Activated CD4-positive, alpha-beta T cell treated with anti-CD3 and anti-CD28 coated beads, Interleukin-2, amount 10 ng/mL, durations not matched to agents 7 days and 5 days (primary cell): ENCODE data around the gene ALKBH4. TPM values are rescaled to one million over a fixed set of nuclear protein-coding genes. Genes with fewer than 3 reads are reported as not detected.

Experiments used
- CTCF ChIA-PET: fragments of 350-600 bp; sonication (Branson Sonifier 250); formaldehyde crosslinking; loops from one replicate; lab custom pipeline; 2021; ENCODE audit warnings: antibody characterized with exemption; lab: Charles Lee
- POLR2A ChIA-PET: fragments of 350-600 bp; sonication (Branson Sonifier 250); formaldehyde crosslinking; loops from one replicate; lab custom pipeline; 2021; ENCODE audit warnings: antibody characterized with exemption; lab: Charles Lee
- DNase-seq: peaks from one replicate; pipeline ENCODE4 v3.0.0-alpha.2; 2020
- H3K27ac Mint-ChIP-seq: one replicate; pipeline ENCODE4 v1.8.0; 2021; ENCODE audit warnings: mild to moderate bottlenecking, moderate library complexity, mixed read lengths
- H3K27me3 Mint-ChIP-seq: one replicate; pipeline ENCODE4 v1.8.0; 2021; ENCODE audit warnings: mixed read lengths
- H3K36me3 Mint-ChIP-seq: one replicate; pipeline ENCODE4 v1.8.0; 2021; ENCODE audit warnings: low read depth, mixed read lengths
- H3K4me1 Mint-ChIP-seq: one replicate; pipeline ENCODE4 v1.8.0; 2021; ENCODE audit warnings: mixed read lengths
- H3K4me3 Mint-ChIP-seq: one replicate; pipeline ENCODE4 v1.8.0; 2021; ENCODE audit warnings: mild to moderate bottlenecking, moderate library complexity, mixed read lengths
- H3K9me3 Mint-ChIP-seq: one replicate; pipeline ENCODE4 v1.8.0; 2021; ENCODE audit warnings: mixed read lengths
- total RNA-seq, 2 experiments: library from RNA; stranded (reverse); gene quantifications; one replicate each; pipeline ENCODE4 v1.2.3, GENCODE V29; 2021

ALKBH4 gene
- total RNA-seq, 2 experiments from 2014 or later: 10.5 to 12.9 TPM

- CTCF ChIA-PET: interaction anchor here (0.6 to 3.6 kb wide), 9 partner anchors 9 to 130 kb away, joined by 3 to 20 read pairs (median 7); partner anchors contain the start of genes ALKBH4, LRWD1 and ORAI2
- H3K36me3 Mint-ChIP-seq: peaks cover 61% of the 10 kb centered on the region
- no peaks in the 10 kb centered on the region for H3K9me3 Mint-ChIP-seq
- H3K4me3 Mint-ChIP-seq: peak overlapping the region; percentile 81
- DNase-seq: peak; percentile 80
- peak overlapping the region; percentile 100 for H3K27ac Mint-ChIP-seq
- peaks cover 80% of the 10 kb centered on the region for H3K4me1 Mint-ChIP-seq
- POLR2A ChIA-PET: interaction anchor here (0.6 to 2.0 kb wide), 3 partner anchors 9 to 11 kb away, joined by 5 to 10 read pairs (median 5); no protein-coding TSS in a partner anchor
- no peaks in the 10 kb centered on the region for H3K27me3 Mint-ChIP-seq
These were observed 38.9 kb downstream of the ALKBH4 start for GRCh38 chr7:102425639-102426267.

DNA sequence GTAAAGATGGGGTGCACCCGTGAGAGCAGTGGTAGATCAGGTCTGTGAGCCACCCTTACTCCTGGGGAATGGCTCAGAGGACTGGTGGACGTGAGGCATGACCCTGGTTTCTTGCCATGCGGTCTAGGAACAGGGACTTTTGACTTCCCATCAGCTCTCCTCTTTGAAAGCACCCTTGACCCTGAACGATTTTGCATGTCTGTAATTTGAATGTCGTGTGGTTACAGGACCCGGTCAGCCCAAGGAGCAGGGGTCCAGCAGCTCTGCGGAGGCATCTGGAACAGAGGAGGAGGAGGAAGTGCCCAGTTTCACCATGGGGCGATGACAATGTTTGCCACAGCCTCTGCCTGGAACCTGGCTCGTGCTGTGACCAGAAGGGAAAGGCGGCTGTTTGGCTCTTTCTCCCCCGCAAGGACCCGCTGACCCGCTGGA, 39.9 kb downstream of the ALKBH4 start:
- H3K4me1 Mint-ChIP-seq: peaks cover 80% of the 10 kb centered on the region
- peak overlapping the region; percentile 100 for H3K27ac Mint-ChIP-seq
- no peaks in the 10 kb centered on the region for H3K27me3 Mint-ChIP-seq

GRCh38 chr7:102424129-102424551, 40.5 kb downstream of the ALKBH4 start:
- H3K27ac Mint-ChIP-seq: peak overlapping the region; percentile 100
- peaks cover 66% of the 10 kb centered on the region for H3K36me3 Mint-ChIP-seq
- peaks cover 78% of the 10 kb centered on the region for H3K4me1 Mint-ChIP-seq
- no peaks in the 10 kb centered on the region for H3K9me3 Mint-ChIP-seq
- POLR2A ChIA-PET: no interaction called here
- H3K27me3 Mint-ChIP-seq: no peaks in the 10 kb centered on the region
- CTCF ChIA-PET: interaction anchor here (1.1 to 3.0 kb wide), 2 partner anchors 8 to 10 kb away, joined by 3 to 9 read pairs; partner anchors contain the start of gene ORAI2
- no peak for DNase-seq
- no peak overlapping the region for H3K4me3 Mint-ChIP-seq

More for the DNA sequence above, 39.9 kb downstream of the ALKBH4 start:
- peak overlapping the region; percentile 81 for H3K4me3 Mint-ChIP-seq
- peaks cover 68% of the 10 kb centered on the region for H3K36me3 Mint-ChIP-seq
- H3K9me3 Mint-ChIP-seq: no peaks in the 10 kb centered on the region
- ChIA-PET CTCF (interaction anchor here (1.1 to 3.0 kb wide), 2 partner anchors 9 to 10 kb away, joined by 3 to 9 read pairs; partner anchors contain the start of gene ORAI2), POLR2A (no interaction called here)
- DNase-seq: no peak

DNA sequence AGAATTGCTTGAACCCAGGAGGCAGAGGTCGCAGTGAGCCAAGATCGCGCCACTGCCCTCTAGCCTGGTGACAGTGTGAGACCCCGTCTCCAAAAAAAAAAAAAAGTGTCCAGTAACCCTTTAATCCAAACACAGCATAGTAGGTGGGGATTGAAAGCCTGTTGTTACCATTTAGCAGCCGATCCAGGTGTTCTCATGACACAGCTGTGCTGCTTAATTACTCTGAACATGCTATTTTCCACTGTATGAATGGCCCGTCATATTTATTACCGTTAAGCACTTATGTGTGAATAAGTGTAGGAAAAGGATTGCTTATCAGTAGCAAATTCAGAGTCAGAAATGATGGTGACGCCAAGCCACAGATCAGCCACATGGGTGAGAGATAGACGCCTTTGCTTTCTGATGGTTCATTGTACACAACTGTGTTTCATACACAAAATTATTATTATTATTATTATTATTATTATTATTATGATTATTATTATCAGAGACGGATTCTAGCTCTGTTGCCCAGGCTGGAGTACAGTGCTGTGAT, 42.9 kb downstream of the ALKBH4 start:
- peaks cover 78% of the 10 kb centered on the region for H3K4me1 Mint-ChIP-seq

DNA sequence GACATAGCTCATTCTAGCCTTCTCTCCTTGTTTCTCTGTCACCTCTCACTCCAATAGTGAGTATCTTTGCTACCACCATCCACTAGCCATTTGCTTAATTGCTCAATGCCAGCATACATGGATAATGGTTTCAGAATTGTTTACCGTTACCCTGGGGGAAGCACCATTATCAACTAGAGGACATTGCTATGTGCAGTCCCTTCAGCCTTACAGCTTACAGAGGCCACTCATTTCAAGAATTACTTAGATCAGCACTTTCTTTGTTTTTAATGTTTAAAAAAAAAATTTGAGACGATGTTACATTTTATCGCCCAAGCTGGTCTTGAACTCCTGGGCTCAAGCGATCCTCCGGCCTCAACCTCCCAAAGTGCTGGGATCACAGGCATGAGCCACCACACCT, 46.1 kb downstream of the ALKBH4 start:
- no peaks in the 10 kb centered on the region for H3K9me3 Mint-ChIP-seq
- CTCF ChIA-PET: no interaction called here

More for the DNA sequence above, 42.9 kb downstream of the ALKBH4 start:
- peaks cover 70% of the 10 kb centered on the region for H3K36me3 Mint-ChIP-seq
- H3K27ac Mint-ChIP-seq: no peak overlapping the region
- no peaks in the 10 kb centered on the region for H3K9me3 Mint-ChIP-seq
- no peak for DNase-seq
- ChIA-PET CTCF (interaction anchor here (0.6 kb wide), 1 partner anchor 9 kb away, joined by 6 read pairs; no protein-coding TSS in a partner anchor), POLR2A (no interaction called here)
- H3K4me3 Mint-ChIP-seq: no peak overlapping the region
- no peaks in the 10 kb centered on the region for H3K27me3 Mint-ChIP-seq

DNA sequence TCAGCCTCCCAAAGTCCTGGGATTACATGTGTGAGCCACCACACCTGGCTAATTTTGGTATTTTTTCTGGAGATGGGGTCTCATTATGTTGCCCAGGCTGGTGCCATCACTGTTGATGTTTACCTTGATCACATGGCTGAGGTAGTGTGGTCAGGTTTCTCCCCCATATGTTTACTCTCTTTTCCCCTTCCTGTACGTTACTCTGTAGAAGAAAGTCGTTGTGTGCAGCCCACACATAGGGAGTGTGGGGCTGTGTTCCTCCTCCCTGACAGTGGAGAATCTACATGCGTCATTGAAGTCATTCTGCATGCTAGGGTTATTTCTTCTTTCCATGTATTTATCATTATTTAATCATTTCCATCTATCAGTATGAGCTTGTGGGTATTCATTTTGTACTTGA, 47.6 kb downstream of the ALKBH4 start:
- peak overlapping the region; percentile 99 for H3K27ac Mint-ChIP-seq
- H3K27me3 Mint-ChIP-seq: no peaks in the 10 kb centered on the region
- H3K4me3 Mint-ChIP-seq: peak overlapping the region; percentile 23
- peaks cover 80% of the 10 kb centered on the region for H3K4me1 Mint-ChIP-seq
- H3K36me3 Mint-ChIP-seq: peaks cover 66% of the 10 kb centered on the region
- ChIA-PET CTCF (interaction anchor here (0.7 to 2.7 kb wide), 4 partner anchors 11 to 19 kb away, joined by 3 to 16 read pairs (median 6); partner anchors contain the start of gene ORAI2), POLR2A (interaction anchor here (0.6 kb wide), 2 partner anchors 8 to 19 kb away, joined by 3 to 5 read pairs; no protein-coding TSS in a partner anchor)
- DNase-seq: no peak
- H3K9me3 Mint-ChIP-seq: no peaks in the 10 kb centered on the region

More for the DNA sequence above, 46.1 kb downstream of the ALKBH4 start:
- no peak overlapping the region for H3K4me3 Mint-ChIP-seq
- peak overlapping the region; percentile 99 for H3K27ac Mint-ChIP-seq
- POLR2A ChIA-PET: no interaction called here
- DNase-seq: no peak
- H3K36me3 Mint-ChIP-seq: peaks cover 69% of the 10 kb centered on the region
- H3K4me1 Mint-ChIP-seq: peaks cover 78% of the 10 kb centered on the region
- H3K27me3 Mint-ChIP-seq: no peaks in the 10 kb centered on the region

DNA sequence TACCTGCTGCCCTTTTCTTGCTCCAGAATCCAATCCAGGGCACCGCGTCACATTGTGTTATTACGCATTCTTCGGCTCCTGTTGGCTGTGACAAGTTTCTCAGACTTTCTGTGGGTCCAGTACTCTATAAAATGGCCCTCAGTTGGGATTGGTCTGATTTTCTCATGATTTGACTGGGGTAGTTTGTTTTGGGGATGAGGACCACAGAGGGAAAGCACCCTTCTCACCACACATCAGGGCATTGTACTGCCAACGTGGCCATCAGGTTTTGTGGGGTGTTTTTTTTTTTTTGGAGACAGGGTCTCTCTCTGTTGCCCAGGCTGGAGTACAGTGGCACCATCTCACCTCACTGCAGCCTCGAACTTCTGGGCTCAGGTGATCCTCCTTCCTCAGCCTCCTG, 48.3 kb downstream of the ALKBH4 start:
- Mint-ChIP-seq H3K4me3 (peak overlapping the region; percentile 63), H3K4me1 (peaks cover 76% of the 10 kb centered on the region), H3K9me3 (no peaks in the 10 kb centered on the region), H3K27me3 (no peaks in the 10 kb centered on the region), H3K36me3 (peaks cover 67% of the 10 kb centered on the region), H3K27ac (peak overlapping the region; percentile 99)
- CTCF ChIA-PET: interaction anchor here (0.7 to 2.9 kb wide), 9 partner anchors 10 to 791 kb away, joined by 3 to 16 read pairs (median 6); partner anchors contain the start of gene ORAI2
- DNase-seq: no peak
- POLR2A ChIA-PET: interaction anchor here (1.4 to 1.9 kb wide), 2 partner anchors 10 to 17 kb away, joined by 6 to 10 read pairs; partner anchors contain the start of gene ORAI2

DNA sequence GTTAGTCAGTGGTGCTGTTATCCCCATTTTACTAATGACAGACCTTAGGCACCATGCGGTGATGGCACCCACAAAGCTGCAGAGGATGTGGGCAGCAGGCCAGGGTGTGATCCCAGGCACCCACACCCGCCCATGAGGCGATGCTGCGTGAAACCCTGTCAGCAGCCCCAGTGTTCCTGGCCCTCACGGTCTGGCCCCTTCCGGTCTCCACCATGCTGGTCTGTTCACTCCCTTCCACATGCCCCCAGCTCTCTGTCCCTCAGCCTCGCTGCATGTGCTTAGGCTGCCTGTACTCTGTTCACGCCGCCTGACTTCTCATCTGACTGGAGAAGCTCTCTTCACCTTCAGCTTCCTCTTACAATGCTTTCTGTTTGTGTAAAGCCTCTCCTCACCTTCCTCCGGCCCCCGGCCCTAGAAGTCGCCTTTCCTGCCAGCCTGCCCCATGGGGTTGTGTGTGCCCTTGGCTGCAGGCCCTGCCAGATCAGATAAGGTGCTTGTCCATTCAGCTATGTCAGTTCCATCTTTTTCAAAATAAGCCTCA, 48.9 kb downstream of the ALKBH4 start:
- Mint-ChIP-seq H3K4me1 (peaks cover 71% of the 10 kb centered on the region), H3K27ac (peak overlapping the region; percentile 99), H3K36me3 (peaks cover 66% of the 10 kb centered on the region), H3K4me3 (peak overlapping the region; percentile 63), H3K27me3 (no peaks in the 10 kb centered on the region), H3K9me3 (no peaks in the 10 kb centered on the region)
- ChIA-PET POLR2A (interaction anchor here (1.4 to 1.9 kb wide), 2 partner anchors 10 to 17 kb away, joined by 6 to 10 read pairs; partner anchors contain the start of gene ORAI2), CTCF (interaction anchor here (0.7 to 2.9 kb wide), 10 partner anchors 9 to 790 kb away, joined by 3 to 16 read pairs (median 6); partner anchors contain the start of gene ORAI2)
- DNase-seq: peak; percentile 75

DNA sequence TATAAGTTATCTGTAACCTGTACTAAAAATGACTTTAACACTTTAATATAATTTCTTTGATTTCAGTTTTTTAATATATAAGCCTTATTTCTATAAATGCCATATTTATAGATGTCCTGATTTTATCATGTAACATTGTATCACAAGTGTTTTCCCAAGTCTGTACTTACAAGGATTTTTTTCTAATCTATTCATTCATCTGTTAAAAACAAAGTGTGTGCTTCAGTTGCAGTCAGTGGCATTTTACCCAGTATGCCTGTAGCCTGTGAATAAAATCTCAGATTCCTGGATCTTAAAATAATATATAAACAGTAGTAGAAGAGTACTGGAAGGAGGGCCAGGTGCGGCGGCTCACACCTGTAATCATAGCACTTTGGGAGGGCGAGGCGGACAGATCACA, 51.1 kb downstream of the ALKBH4 start:
- Mint-ChIP-seq H3K4me3 (no peak overlapping the region), H3K9me3 (no peaks in the 10 kb centered on the region), H3K4me1 (peaks cover 59% of the 10 kb centered on the region), H3K36me3 (peaks cover 68% of the 10 kb centered on the region), H3K27me3 (no peaks in the 10 kb centered on the region), H3K27ac (peak overlapping the region; percentile 75)
- CTCF ChIA-PET: interaction anchor here (1.0 to 2.9 kb wide), 4 partner anchors 9 to 142 kb away, joined by 3 to 14 read pairs (median 4); no protein-coding TSS in a partner anchor
- POLR2A ChIA-PET: no interaction called here
- DNase-seq: no peak

GRCh38 chr7:102413091-102413490, 51.6 kb downstream of the ALKBH4 start:
- Mint-ChIP-seq H3K27me3 (no peaks in the 10 kb centered on the region), H3K4me3 (no peak overlapping the region), H3K9me3 (no peaks in the 10 kb centered on the region), H3K27ac (no peak overlapping the region), H3K36me3 (peaks cover 69% of the 10 kb centered on the region), H3K4me1 (peaks cover 55% of the 10 kb centered on the region)
- CTCF ChIA-PET: interaction anchor here (0.6 to 1.7 kb wide), 9 partner anchors 9 to 43 kb away, joined by 3 to 20 read pairs (median 3); no protein-coding TSS in a partner anchor
- DNase-seq: no peak
- POLR2A ChIA-PET: no interaction called here

DNA sequence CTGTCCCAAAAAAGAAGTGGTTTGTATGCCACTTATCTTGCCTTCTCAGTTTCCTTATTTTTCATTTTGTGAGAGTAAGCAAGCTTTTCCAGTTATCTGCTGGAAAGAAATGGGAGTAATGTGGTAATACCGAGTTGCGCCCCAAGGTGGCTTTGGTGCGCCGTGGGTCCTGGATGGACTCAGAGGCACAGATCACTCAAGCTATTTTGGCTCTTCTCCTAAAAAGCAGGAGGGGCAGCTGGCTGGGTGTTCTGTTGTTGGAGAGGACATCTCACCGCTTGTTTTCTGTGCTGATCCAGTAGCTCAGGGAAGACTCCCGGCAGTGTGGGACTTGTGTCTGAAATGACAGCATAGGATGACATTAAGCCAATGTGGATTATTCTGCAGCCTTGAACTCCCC, 52.1 kb downstream of the ALKBH4 start:
- DNase-seq: peak; percentile 60

DNA sequence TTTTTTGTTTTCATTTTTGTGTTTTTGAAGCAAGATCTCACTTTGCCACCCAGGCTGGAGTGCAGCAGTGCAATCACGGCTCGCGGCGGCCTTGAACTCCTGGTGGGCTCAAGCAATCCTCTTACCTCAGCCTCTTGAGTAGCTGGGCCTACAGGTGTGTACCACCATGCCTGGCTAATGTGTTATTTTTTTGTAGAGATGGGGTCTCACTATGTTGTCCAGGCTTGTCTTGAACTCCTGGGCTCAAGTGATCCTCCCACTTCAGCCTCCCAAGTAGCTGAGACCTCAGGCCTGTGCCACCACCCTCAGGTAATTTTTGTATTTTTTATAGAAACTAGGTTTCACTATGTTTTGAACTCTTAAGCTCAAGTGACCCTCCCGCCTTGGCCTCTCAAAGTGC, 53.7 kb downstream of the ALKBH4 start:
- peak overlapping the region; percentile 19 for H3K27ac Mint-ChIP-seq
- no peaks in the 10 kb centered on the region for H3K9me3 Mint-ChIP-seq
- no peak overlapping the region for H3K4me3 Mint-ChIP-seq
- H3K36me3 Mint-ChIP-seq: peaks cover 71% of the 10 kb centered on the region
- H3K4me1 Mint-ChIP-seq: peaks cover 39% of the 10 kb centered on the region
- CTCF ChIA-PET: interaction anchor here (2.1 kb wide), 1 partner anchor 13 kb away, joined by 7 read pairs; no protein-coding TSS in a partner anchor
- DNase-seq: no peak
- no peaks in the 10 kb centered on the region for H3K27me3 Mint-ChIP-seq
- POLR2A ChIA-PET: no interaction called here

More for the DNA sequence above, 52.1 kb downstream of the ALKBH4 start:
- Mint-ChIP-seq H3K27me3 (no peaks in the 10 kb centered on the region), H3K36me3 (peaks cover 75% of the 10 kb centered on the region), H3K4me3 (no peak overlapping the region), H3K4me1 (peaks cover 55% of the 10 kb centered on the region), H3K9me3 (no peaks in the 10 kb centered on the region), H3K27ac (no peak overlapping the region)
- POLR2A ChIA-PET: no interaction called here
- CTCF ChIA-PET: interaction anchor here (0.6 to 1.7 kb wide), 9 partner anchors 8 to 44 kb away, joined by 3 to 20 read pairs (median 3); no protein-coding TSS in a partner anchor
